ENCODE data around the gene BORCS8.
"Not testable (repeated sequence)": the region's sequence is repeated elsewhere in the genome, so short reads cannot be mapped to it uniquely, and the experiment has no call there.

The BORCS8 gene

GRCh38 chr19:19176950-19177349 lies 15.0 kb downstream of the BORCS8 start:
- no peaks in the 10 kb centered on the region for H3K4me1 Mint-ChIP-seq (ENCODE audit: low read depth)

GRCh38 chr19:19173243-19173642 lies 18.7 kb downstream of the BORCS8 start:
- H3K4me3 Mint-ChIP-seq; H3K27ac Mint-ChIP-seq; H3K9me3 Mint-ChIP-seq; H3K27me3 Mint-ChIP-seq (ENCODE audit: low read depth); H3K36me3 Mint-ChIP-seq (ENCODE audit: low read depth): not testable (repeated sequence)
- peaks cover 12% of the 10 kb centered on the region for H3K4me1 Mint-ChIP-seq (ENCODE audit: low read depth)

More at GRCh38 chr19:19176950-19177349, 15.0 kb downstream of the BORCS8 start:
- no peaks in the 10 kb centered on the region for H3K9me3 Mint-ChIP-seq
- no peaks in the 10 kb centered on the region for H3K27me3 Mint-ChIP-seq (ENCODE audit: low read depth)
- H3K4me3 Mint-ChIP-seq = no peak overlapping the region
- no peak overlapping the region for H3K27ac Mint-ChIP-seq
- peaks cover 11% of the 10 kb centered on the region for H3K36me3 Mint-ChIP-seq (ENCODE audit: low read depth)

GRCh38 chr19:19171821-19172532 lies 20.0 kb downstream of the BORCS8 start:
- no peak overlapping the region for H3K4me3 Mint-ChIP-seq
- H3K27ac Mint-ChIP-seq = peak overlapping the region; percentile 45
- H3K27me3 Mint-ChIP-seq (ENCODE audit: low read depth) = no peaks in the 10 kb centered on the region
- no peaks in the 10 kb centered on the region for H3K9me3 Mint-ChIP-seq
- H3K36me3 Mint-ChIP-seq (ENCODE audit: low read depth) = peaks cover 4% of the 10 kb centered on the region
- peaks cover 12% of the 10 kb centered on the region for H3K4me1 Mint-ChIP-seq (ENCODE audit: low read depth)

- Mint-ChIP-seq H3K36me3 (ENCODE audit: low read depth) (peaks cover 4% of the 10 kb centered on the region), H3K9me3 (no peaks in the 10 kb centered on the region), H3K4me3 (no peak overlapping the region), H3K27ac (no peak overlapping the region), H3K27me3 (ENCODE audit: low read depth) (no peaks in the 10 kb centered on the region), H3K4me1 (ENCODE audit: low read depth) (peaks cover 12% of the 10 kb centered on the region)
These were observed 20.9 kb downstream of the BORCS8 start for GRCh38 chr19:19170873-19171672.

- Mint-ChIP-seq H3K4me3 (peak within 1 kb of the TSS; percentile 40), H3K9me3 (no peaks in the 10 kb centered on the region), H3K36me3 (ENCODE audit: low read depth) (peaks cover 4% of the 10 kb centered on the region), H3K4me1 (ENCODE audit: low read depth) (peaks cover 12% of the 10 kb centered on the region), H3K27ac (no peak within 1 kb of the TSS), H3K27me3 (ENCODE audit: low read depth) (no peaks in the 10 kb centered on the region)
These were observed 21.7 kb downstream of the BORCS8 start, which contains the start of gene MEF2B for GRCh38 chr19:19170053-19170872. TSS of gene MEF2B (minus strand) at chr19:19170263. CDS start at chr19:19150735, 19,528 bp downstream.

- no peaks in the 10 kb centered on the region for H3K27me3 Mint-ChIP-seq (ENCODE audit: low read depth)
- peak overlapping the region; percentile 40 for H3K4me3 Mint-ChIP-seq
- no peak overlapping the region for H3K27ac Mint-ChIP-seq
- no peaks in the 10 kb centered on the region for H3K9me3 Mint-ChIP-seq
- H3K36me3 Mint-ChIP-seq (ENCODE audit: low read depth) = peaks cover 4% of the 10 kb centered on the region
- peaks cover 12% of the 10 kb centered on the region for H3K4me1 Mint-ChIP-seq (ENCODE audit: low read depth)
These were observed 22.5 kb downstream of the BORCS8 start for GRCh38 chr19:19169236-19170052.

GRCh38 chr19:19167612-19168011 lies 24.3 kb downstream of the BORCS8 start:
- Mint-ChIP-seq H3K4me3 (no peak overlapping the region), H3K27me3 (ENCODE audit: low read depth) (no peaks in the 10 kb centered on the region), H3K36me3 (ENCODE audit: low read depth) (peaks cover 4% of the 10 kb centered on the region), H3K9me3 (no peaks in the 10 kb centered on the region), H3K27ac (no peak overlapping the region), H3K4me1 (ENCODE audit: low read depth) (peaks cover 12% of the 10 kb centered on the region)

GRCh38 chr19:19165396-19165795 lies 26.6 kb downstream of the BORCS8 start:
- Mint-ChIP-seq H3K27ac (peak overlapping the region; percentile 59), H3K4me3 (no peak overlapping the region), H3K4me1 (ENCODE audit: low read depth) (peaks cover 9% of the 10 kb centered on the region), H3K9me3 (no peaks in the 10 kb centered on the region), H3K27me3 (ENCODE audit: low read depth) (no peaks in the 10 kb centered on the region), H3K36me3 (ENCODE audit: low read depth) (peaks cover 4% of the 10 kb centered on the region)

- Mint-ChIP-seq H3K27me3 (ENCODE audit: low read depth) (no peaks in the 10 kb centered on the region), H3K27ac (no peak overlapping the region), H3K36me3 (ENCODE audit: low read depth) (no peaks in the 10 kb centered on the region), H3K4me3 (no peak overlapping the region), H3K9me3 (no peaks in the 10 kb centered on the region), H3K4me1 (ENCODE audit: low read depth) (peaks cover 2% of the 10 kb centered on the region)
These were observed 29.5 kb downstream of the BORCS8 start for GRCh38 chr19:19162495-19162894.

GRCh38 chr19:19160461-19161035 lies 31.4 kb downstream of the BORCS8 start:
- Mint-ChIP-seq H3K9me3 (no peaks in the 10 kb centered on the region), H3K27me3 (ENCODE audit: low read depth) (no peaks in the 10 kb centered on the region), H3K36me3 (ENCODE audit: low read depth) (peaks cover 7% of the 10 kb centered on the region), H3K4me1 (ENCODE audit: low read depth) (peaks cover 2% of the 10 kb centered on the region), H3K27ac (no peak overlapping the region), H3K4me3 (no peak overlapping the region)

GRCh38 chr19:19159534-19159933 lies 32.4 kb downstream of the BORCS8 start:
- no peak overlapping the region for H3K4me3 Mint-ChIP-seq

GRCh38 chr19:19157808-19158207 lies 34.1 kb downstream of the BORCS8 start:
- Mint-ChIP-seq H3K36me3 (ENCODE audit: low read depth) (peaks cover 8% of the 10 kb centered on the region), H3K9me3 (no peaks in the 10 kb centered on the region), H3K4me1 (ENCODE audit: low read depth) (peaks cover 2% of the 10 kb centered on the region), H3K4me3 (no peak overlapping the region), H3K27me3 (ENCODE audit: low read depth) (no peaks in the 10 kb centered on the region), H3K27ac (no peak overlapping the region)

More at GRCh38 chr19:19159534-19159933, 32.4 kb downstream of the BORCS8 start:
- Mint-ChIP-seq H3K4me1 (ENCODE audit: low read depth) (peaks cover 2% of the 10 kb centered on the region), H3K36me3 (ENCODE audit: low read depth) (peaks cover 8% of the 10 kb centered on the region), H3K27ac (no peak overlapping the region), H3K27me3 (ENCODE audit: low read depth) (no peaks in the 10 kb centered on the region), H3K9me3 (no peaks in the 10 kb centered on the region)

GRCh38 chr19:19155495-19156219 lies 36.3 kb downstream of the BORCS8 start:
- Mint-ChIP-seq H3K36me3 (ENCODE audit: low read depth) (peaks cover 8% of the 10 kb centered on the region), H3K27ac (no peak overlapping the region), H3K9me3 (no peaks in the 10 kb centered on the region), H3K27me3 (ENCODE audit: low read depth) (no peaks in the 10 kb centered on the region), H3K4me1 (ENCODE audit: low read depth) (no peaks in the 10 kb centered on the region), H3K4me3 (no peak overlapping the region)
